COR-L47 (cell line): ENCODE measurements around the gene IGSF23.

Source experiments
- DNase-seq: peaks from one replicate; lab custom pipeline; 2025; lab: John Stamatoyannopoulos, UW

IGSF23 gene, protein sequence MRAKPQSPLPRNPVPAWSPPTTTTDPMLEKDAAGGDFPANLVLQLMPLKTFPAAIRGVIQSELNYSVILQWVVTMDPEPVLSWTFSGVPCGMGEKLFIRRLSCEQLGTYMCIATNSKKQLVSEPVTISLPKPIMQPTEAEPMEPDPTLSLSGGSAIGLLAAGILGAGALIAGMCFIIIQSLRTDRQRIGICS

DNA sequence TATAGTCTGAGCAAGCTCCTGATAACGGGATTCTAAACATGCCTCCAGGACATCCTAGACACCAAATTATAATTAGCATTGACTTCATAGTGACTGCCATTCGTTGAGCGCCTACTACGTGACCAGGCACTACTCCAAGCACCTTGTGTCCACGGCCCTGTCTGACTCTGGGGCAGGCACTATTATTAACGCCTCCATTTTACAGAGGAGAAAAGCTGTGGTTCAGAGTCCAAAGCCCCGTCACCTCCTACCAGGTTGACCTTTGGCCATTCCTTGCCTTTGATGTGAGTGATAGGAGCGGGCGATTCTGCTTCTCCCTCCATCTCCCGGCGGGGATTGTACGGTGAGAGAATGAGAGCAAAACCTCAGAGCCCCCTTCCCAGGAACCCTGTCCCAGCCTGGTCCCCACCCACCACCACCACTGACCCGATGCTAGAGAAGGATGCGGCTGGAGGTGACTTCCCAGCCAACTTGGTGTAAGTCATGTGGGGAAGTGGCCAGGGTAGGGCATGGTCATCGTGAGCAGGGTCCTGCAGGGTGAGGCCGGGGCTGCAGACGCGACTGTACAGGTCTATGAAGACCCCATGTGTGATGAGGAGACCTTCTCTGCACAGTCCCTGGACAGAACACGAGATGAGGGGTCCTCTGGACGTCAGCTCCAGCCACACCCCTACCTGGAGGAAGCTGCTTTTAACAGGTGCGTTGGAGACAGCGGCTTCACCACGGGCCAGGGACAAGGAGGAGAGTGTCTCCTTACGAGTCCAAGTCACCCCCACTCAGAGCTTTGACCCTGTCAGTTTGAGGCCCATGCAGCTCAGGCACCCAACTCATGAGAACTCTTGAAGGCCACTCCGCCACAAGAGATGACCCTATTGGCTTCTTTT lies at the start of gene IGSF23:
IGSF23 (plus strand) TSS at position 269 of the 884 bp plus-strand sequence; CDS start at position 352, 83 bp downstream.
- DNase-seq: no peak

GRCh38 chr19:44566984-44567383 lies 46.4 kb upstream of the IGSF23 start:
- no peak for DNase-seq

- DNase-seq: no peak
Measured at GRCh38 chr19:44567745-44568144, 45.6 kb upstream of the IGSF23 start.

GRCh38 chr19:44570603-44570983 lies 42.8 kb upstream of the IGSF23 start:
- DNase-seq: no peak

DNA sequence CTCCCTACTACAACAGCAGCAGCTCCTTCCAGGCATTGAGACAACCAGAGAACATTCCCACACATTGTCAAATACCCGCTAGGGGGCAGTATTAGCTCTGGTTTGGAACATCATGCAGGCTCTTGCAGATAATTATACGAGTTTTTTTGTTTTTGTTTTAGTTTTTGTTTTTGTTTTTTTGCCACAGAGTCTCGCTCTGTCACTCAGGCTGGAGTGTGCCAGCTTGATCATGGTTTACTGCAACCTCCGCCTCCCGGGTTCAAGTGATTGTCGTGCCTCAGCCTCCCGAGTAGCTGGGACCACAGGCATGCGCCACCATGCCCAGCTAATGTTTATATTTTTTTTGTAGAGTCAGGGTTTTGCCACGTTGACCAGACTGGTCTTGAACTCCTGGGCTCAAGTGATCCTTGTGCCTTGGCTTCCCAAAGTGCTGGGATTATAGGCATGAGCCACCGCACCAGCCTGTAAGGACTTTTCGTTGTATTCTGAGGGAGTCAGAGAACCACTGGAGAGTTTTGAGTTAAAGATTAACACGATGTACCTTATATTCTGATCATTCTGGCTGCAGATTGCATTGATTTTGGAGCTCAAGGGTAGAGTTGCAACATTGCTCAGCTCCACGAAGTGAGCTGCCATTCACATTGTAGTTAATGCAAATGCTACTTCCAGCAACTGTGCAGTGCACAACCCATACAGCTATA lies 42.2 kb upstream of the IGSF23 start:
- DNase-seq: peak; percentile 59

GRCh38 chr19:44571830-44572580 lies 41.4 kb upstream of the IGSF23 start:
- DNase-seq: no peak

GRCh38 chr19:44572581-44572900 lies 40.8 kb upstream of the IGSF23 start:
- DNase-seq: no peak

DNA sequence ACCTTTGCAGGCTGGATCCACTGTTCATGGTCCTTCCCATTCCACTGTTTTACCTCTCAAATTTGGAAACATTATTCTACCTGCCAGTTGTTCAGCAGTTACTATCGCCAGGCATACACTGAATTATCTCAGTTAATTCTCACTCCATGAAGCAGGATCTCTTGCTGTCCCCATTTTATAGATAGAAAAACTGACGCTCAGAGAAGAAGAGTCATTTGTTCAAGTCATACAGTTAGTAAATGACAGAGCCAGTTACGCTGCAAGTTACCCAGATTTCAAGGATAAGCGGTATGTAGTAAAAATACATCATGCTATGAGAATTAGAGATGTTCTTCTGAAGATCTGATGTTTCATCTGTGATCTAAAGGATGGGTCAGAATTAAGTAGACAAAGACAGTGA lies 40.2 kb upstream of the IGSF23 start:
- DNase-seq: no peak

DNA sequence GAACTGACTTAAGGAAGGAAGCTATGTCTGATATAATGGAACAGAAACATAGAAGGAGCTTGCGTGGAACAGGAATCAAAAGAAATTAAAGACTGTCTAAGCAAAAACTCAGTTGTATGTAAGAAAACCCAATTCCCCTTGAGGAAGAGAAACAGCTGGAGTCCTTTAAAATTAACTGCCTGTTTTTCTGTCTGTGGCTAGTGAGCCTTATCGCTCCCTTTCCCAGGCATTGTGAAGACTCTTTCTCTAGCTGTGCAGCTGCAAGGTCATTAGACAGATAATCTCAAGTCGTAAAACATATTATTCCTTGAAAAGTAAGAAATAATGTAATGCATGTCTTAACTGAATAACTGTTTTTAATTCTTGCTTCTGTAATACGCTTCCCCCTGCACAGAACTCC lies 39.7 kb upstream of the IGSF23 start:
- DNase-seq: no peak

- no peak for DNase-seq
Measured at GRCh38 chr19:44574186-44574950, 39.0 kb upstream of the IGSF23 start.

- DNase-seq: no peak
Measured at GRCh38 chr19:44575116-44575700, 38.2 kb upstream of the IGSF23 start.

- DNase-seq: peak; percentile 37
Measured at GRCh38 chr19:44576843-44577565, 36.4 kb upstream of the IGSF23 start.

DNA sequence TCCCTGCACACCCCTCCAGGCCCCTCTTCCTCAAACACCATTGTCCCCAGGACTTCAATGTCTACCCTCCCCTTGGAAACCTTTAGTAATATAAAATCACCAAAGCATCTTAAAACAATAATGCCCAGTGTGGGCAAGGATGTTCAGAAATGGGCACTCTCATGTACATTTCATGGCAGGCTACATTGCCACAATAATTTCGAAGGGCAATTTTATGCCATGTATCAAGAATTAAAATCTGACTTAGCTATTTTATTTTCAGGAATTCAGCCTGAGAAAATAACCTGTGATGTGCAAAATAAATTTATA lies 35.8 kb upstream of the IGSF23 start:
- DNase-seq: no peak

DNA sequence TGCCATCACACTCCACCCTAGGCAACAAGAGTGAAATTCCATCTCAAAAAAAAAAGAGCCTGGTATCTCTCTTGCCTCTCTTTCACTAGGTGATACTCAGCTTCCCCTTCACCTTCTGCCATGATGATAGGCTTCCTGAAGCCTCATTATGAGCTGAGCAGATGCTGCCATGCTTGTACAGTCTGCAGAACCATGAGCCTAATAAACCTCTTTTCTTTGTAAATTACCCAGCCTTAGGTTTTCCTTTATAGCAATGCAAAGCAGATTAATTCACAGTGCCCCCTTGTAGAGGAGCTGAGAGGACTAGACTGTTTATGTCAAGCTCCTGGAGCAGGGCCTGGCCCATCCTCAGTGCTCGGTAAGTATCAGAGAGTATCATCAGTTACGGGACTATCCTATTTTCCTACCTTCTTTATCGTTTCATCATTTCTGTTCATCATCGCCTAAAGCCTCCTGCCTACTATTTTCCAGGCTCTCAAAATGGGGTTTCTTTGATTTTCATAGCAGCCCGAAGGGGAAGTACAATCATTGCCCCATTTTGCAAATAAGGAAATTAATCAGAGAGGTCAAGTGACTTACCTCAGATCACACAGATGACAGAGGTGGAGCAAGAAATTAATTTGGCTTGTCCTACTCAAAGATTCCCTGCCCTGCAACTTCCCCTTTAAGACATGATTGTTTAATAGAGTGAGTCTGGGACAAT lies 33.5 kb upstream of the IGSF23 start:
- DNase-seq: no peak

DNA sequence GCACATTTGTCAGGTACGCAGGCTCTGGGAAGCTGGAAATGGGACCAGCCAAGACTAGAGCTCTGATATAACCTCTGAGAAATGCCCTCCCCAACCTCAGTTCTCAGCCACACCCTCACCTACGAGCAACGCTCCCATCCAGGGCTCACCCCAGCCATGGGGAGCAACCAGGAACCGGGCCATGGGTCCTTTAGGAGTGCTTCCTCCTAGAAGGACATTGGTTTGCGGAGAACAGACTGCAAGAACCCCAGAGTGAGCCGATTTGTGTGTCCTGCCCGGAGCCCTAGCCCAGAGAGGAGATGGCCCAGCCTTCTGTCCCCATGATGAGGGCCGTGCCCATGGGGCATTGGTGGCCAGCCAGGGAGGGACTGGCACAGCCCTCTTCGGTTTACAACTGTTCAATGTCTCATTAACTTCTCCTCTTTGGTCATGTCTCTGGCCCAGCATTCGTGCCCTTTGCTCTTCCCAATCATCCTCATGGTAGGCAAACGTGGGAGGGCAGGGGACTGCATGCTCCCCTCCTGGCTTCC lies 32.9 kb upstream of the IGSF23 start:
- no peak for DNase-seq

DNA sequence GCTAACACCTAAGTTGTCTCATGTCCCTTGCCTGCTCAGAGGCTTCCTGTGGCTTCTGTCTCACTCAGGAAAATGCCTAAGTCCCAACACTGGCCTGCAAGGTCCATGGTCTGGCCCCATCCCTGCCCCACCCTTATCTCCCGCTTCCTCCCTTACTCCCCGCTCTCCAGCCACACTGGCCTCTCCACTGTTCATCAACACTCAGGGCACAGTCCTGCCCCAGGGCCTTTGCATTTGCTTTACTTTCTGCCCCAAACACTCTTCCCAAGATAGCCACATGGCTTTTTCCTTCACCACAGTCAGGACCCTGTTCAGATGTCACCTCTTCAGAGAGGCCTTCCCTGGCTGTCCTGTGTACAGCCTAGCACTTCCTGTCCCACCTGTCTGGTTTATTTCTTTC lies 32.1 kb upstream of the IGSF23 start:
- DNase-seq: no peak

DNA sequence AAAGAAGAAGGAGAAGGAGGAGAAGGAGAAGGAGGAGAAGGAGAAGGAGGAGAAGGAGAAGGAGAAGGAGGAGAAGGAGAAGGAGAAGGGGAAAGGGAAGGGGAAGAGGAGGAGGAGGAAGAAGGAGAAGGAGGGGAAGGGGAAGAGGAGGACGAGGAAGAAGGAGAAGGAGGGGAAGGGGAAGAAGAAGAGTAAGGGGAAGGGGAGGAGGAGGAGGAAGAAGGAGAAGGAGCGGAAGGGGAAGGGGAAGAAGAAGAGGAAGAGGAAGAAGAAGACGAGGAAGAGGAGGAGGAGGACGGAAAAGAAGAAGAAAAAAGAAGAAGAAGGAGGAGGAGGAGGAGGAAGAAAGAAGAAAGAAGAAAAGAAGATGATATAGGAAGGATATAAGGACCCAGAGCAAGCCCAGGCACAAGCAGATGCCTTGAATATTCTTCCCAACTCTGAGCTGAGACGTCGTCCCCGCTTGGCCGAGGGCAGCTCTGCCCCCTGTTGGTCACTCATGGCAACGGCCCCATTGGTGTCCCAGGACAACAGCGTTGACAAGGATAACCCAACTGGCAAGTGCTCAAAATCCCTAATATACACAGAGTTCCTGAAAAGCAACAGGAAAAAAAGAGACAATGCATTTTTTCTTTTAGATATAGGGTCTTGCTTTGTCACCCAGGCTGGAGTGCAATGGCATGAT lies 30.6 kb upstream of the IGSF23 start:
- no peak for DNase-seq

GRCh38 chr19:44585371-44586133 lies 27.8 kb upstream of the IGSF23 start:
- no peak for DNase-seq
